NAMALWA (cell line): ENCODE results near the gene CDC42EP4.
"Not testable (repeated sequence)": the region's sequence is repeated elsewhere in the genome, so short reads cannot be mapped to it uniquely, and the experiment has no call there.

Source experiments
- DNase-seq: peaks from one replicate; pipeline ENCODE4 v3.0.0-alpha.2; 2015; ENCODE audit warnings: low spot score

Gene CDC42EP4

DNA sequence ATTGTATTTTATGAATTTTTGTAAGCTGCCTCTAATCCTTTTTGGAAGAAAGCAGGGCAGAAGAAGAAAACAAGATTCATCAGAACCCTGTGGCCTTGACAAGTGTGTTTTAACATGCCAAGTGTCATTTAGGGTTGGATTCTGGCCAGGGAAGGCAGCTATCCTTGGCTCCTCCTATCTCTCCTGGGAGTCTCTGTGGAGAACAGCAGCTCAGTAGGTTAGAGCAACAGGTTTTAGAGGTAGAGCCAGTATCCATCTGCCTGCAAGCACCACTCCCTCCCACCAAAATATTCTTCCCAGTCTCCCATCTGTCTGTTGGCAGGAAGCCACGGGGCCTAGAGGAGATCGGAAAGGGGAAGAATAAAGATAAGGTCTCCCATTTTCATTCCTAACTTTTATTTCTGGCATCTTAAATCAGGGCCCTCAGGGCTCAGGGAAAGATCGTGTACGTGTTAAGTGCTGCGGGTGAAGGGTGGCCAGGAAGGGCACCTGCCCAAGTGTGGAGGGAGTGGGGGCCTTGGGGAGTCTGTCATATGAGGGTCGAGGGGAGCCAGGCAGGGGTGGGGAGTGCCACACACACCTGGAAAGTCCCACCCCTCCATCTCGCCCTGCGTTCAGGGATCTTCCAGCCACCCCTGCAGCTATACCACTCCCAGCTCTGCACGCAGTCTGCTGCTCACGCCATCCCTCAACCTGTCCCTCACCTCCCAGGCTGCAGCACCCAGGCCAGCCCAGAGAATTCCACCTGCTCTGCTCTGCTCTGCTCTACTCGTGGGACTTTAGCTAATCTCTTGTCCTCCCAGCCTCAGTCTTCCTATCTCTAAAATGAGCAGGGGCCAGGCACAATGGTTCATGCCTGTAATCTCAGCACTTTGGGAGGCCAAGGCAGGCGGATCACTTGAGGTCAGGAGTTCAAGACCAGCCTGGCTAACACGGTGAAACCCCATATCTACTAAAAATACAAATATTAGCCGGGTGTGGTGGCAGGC, 33.0 kb downstream of the CDC42EP4 start:
- no peak for DNase-seq

DNA sequence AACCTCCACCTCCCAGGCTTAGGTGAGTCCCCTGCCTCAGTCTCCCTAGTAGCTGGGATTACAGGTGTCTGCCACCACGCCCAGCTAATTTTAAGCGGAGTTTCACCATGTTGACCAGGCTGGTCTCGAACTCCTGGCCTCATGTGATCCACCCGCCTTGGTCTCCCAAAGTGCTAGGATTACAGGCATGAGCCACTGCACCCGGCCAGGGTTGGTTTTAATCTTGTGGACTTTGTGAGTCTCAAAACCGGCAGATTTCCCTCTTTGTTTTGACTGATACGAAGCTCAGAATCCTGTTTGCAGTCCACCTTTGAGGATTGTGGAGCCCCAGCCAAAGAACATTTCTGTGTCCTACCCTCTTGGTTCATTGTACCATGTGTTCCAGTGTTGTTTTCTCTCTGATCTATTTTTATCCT, 33.7 kb downstream of the CDC42EP4 start:
- DNase-seq: no peak

DNA sequence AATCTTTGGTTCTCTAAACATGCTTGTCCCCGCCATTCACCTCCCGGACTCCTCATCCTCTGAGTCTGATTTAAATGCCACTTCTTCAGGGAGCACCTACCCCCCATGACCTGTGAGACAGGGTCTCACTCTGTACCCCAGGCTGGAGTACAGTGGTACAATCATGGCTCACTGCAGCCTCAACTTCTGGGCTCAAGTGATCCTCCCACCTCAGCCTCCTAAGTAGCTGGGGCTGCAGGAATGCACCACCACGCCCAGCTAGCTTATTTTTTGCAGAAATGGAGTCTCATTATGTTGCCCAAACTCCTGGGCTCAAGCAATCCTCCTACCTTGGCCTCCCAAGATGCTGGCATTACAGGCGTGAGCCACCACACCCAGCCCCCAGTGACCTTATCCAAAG, 37.3 kb downstream of the CDC42EP4 start:
- no peak for DNase-seq

DNA sequence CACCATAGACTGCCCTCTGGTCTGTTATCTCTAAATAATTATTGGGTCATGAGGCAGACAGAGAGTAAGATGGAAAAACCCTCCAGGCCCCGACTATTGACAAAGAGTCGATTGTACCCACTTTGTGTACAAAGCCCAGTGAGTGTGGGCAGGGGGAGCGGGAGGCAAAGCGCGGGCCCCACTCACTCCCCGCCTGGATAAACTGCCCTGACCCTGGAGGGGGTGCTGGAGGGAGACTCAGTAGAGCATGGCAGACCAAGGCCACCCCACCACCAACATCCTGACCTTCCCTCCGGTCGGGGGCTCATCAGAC, 38.9 kb downstream of the CDC42EP4 start:
- DNase-seq: no peak

- DNase-seq: peak; percentile 39
Observed at GRCh38 chr17:73271072-73271471, 40.7 kb downstream of the CDC42EP4 start.

DNA sequence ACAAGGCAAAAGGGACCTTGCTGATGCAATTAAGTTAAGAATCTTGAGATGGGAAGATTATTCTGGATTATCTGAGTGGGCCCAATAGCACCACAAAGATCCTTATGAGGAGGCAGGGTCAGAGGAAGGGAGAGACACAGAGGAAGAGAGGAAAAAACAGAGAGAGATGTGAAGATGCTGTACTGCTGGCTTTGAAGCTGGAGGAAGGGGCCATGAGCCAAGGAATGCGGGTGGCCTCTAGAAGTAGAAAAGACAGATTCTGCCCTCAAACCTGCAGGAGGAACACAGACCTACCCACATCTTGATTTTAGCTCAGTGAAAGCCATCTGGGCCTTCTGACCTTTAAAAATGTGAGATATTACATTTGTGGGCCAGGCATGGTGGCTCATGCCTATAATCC, 42.0 kb downstream of the CDC42EP4 start:
- no peak for DNase-seq

DNA sequence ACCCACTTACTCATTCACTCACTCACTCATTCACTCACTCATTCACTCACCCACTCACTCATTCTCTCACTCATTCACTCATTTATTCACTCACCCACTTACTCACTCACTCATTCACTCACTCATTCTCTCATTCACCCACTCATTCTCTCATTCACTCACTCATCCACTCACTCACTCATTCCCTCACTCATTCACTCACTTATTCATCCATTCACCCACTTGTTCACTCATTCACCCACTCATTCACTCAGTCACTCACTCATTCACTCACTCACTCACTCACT, 42.5 kb downstream of the CDC42EP4 start:
- DNase-seq: no peak

GRCh38 chr17:73268582-73269328, 43.0 kb downstream of the CDC42EP4 start:
- DNase-seq: no peak

- DNase-seq: no peak
Observed at GRCh38 chr17:73267648-73268537, 43.9 kb downstream of the CDC42EP4 start.

DNA sequence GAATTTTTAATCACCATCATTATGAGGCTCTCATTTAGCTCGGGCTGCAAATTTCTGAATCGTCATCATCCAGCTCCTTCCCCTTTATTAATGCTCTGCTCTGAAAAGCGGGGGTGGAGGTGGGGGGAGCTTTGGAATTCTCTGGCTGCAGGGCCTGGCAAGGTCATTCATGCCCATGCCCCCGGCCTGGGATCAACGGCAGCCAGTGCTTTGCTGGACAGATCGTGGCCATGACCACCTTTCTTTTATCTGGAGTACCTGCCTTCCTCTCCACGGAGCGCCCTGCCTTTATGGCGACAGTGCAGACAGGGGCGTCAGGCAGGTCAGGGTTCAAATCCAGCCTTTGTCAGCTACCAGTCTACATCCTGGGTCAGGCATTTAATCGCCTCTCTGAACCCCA, 45.0 kb downstream of the CDC42EP4 start:
- DNase-seq: no peak

GRCh38 chr17:73265646-73266640, 45.9 kb downstream of the CDC42EP4 start:
- no peak for DNase-seq

- DNase-seq: not testable (repeated sequence)
Observed at GRCh38 chr17:73264448-73264847, 47.4 kb downstream of the CDC42EP4 start.

DNA sequence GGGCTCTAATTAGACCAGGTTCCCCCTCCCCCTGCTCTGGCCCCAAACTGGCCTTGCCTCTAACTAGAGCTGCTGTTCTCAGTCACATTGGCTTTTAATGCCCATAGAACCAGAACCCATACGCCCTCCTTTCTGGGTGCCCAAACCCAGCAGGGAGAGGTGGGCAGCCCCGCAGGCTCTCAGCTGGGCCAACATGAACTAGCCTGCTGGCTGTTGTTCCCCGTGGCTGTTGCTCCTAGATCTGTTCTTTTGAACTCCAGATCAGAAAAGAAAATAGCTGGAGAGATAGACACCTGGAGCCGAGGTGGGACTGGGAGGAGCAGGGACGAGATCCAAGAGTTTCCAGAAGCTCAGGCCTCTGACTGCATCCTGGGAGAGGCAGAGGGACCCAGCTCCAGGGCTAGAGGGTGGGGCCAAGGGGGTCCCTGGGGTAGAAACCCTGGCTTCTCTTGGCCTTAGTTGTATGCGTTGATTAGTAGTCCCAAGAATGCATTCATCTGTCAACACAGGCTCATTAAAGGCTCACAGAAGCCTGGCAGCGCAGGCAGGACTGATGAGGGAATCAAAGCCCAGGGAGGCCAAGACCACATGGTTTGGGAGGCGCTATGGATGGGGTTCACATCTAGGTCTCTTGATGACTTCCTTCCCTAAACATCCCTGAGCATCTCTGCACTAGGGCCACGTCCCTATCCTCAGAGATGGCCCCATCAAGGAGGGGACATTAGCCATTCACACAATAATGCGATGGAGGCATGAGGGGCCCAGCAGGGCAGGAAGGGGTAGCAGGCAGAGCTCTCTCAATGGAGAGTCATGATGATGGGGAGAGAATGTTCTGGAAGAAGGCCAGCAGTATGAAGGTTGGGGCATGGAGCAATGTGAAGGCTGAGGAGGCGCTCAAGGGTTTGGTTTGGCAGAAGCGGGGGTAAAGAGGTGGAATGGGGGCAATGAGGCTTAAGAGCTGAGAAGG, 48.8 kb downstream of the CDC42EP4 start:
- no peak for DNase-seq

- no peak for DNase-seq
Observed at GRCh38 chr17:73261952-73262675, 49.7 kb downstream of the CDC42EP4 start.

DNA sequence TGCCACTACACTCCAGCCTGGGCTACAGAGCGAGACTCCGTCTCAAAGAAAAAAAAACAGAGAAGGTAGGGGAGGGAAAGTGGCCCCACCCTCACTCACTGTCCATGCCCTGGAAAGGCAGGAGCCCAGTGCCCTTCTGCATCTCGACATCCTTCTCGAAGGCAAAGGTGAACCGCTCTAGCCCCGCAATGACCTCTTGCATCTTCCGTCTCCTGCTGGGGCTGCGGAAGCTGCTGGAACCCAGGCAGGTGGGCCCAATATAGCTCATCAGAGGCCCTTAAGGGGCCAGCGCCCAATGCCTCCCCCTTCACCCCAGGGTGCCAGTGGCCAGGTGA, 50.2 kb downstream of the CDC42EP4 start, which contains the start of gene CPSF4L:
Gene CPSF4L (minus strand): TSS at position 264 of the 335 bp plus-strand sequence. CDS start 62 bp downstream, at position 202.
- no peak for DNase-seq

DNA sequence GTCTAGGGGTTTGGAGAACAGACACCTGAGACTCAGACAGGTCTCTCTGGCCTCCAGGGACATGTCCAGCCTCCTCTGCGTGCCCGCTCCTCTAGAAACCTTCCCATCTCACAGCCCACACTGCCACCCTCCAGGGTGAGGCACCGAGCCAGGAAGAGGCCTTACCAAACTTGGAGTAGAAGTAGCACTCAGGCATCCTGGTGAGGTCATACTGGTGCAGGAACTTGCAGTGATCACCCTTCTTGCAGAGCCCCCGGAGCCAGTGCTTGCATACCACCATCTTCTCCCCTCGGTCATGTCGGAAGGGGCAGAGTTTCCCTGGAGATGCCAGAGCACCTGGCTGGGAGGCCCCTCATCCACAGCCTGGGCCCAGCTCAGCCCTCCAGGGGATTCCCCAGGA, 54.3 kb downstream of the CDC42EP4 start:
- no peak for DNase-seq

GRCh38 chr17:73256220-73256619, 55.6 kb downstream of the CDC42EP4 start:
- DNase-seq: no peak

- peak; percentile 71 for DNase-seq
Observed at GRCh38 chr17:73255671-73256181, 56.1 kb downstream of the CDC42EP4 start.

GRCh38 chr17:73251871-73252270, 59.9 kb downstream of the CDC42EP4 start:
- DNase-seq: no peak
